Epidermal melanocyte (primary cell): Measurements from ENCODE around the gene MCTP2.

Source experiments
- DNase-seq: peaks from one replicate; pipeline ENCODE4 v3.0.0; 2011; ENCODE audit warnings: low spot score; ENCODE audit not compliant: insufficient read length

Gene MCTP2

DNA sequence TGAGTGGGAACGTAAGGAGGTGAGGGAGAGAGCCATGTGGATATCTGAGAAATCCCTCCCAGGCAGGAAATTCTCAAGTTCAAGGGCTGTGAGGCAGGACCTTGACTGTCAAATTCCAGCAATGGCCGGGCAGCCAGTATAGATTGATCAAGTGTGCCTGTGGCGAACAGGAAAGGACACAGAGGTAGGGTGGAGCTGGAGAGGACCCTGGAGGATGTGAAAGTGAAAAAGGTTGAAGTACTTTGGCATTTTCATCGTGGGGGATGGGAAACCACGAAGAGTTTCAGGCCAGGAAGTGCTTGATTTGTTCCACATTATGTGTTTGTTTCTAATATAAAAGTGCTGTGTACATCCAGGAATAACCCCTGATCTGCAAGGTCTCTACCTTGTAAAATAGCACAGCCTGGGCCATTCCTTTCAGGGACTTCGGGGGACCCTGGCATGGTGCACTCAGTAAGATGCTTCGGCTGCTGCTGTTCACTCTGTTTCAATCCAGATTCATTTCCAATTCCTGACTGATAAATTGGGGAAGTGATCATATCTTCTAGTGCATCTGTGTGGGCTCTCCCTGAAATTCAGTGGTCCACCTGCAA is 156.6 kb downstream of the MCTP2 start:
- no peak for DNase-seq

DNA sequence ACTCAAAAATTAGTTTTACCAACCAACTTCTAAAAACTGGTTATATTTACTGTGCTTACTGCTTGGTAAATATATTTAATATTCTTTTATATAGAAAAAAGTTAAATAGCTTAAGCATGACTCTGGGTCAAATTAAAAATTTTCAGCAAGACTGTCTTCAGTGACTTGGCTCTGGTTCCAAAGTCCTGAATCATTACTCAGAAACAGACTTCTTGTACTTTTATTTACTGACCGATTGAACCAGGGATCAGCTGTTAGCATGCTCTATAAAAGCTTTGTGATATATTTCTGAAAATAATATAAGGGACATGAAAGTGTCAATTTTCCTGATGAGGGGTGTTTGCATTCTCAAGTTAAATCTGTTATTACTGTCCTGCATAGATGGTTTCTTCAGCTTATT is 164.3 kb downstream of the MCTP2 start:
- DNase-seq = no peak

DNA sequence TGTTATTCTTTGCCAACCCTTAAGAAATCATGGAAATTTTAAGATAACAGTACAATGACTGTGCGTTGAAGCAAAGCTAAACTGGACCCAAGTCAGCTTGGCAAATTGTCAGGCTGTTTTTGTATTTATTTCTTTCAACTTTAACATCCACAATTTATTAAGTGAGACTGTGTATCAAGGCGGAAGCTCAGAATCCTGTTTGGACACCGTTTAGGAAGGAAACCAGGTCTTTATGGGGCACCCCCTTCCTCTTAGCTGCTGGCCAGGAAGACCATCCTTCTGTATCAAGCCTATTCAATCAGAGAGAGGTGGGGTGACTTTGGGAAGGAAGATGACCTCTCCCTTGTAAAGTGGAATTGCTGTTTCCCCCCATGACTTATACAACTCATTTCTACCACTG is 166.0 kb downstream of the MCTP2 start:
- no peak for DNase-seq

DNA sequence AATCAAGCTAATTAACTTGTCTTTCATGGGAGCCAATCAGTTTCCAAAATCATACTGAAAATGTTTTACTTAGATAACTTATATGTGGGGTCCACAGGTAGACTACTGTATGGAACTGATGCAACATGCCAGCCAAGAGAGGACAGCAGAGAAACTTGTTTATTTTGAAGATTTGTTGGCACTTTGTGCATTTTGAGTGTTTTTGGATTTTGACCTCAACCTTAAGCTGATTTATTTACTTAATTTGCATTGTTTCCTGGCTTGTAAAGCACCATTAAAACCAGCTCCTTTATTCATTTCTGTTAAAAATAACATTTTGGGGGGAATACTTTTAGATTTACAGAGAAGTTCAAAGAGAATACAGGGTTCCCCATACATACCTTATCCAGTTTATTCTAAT is 166.6 kb downstream of the MCTP2 start:
- no peak for DNase-seq

DNA sequence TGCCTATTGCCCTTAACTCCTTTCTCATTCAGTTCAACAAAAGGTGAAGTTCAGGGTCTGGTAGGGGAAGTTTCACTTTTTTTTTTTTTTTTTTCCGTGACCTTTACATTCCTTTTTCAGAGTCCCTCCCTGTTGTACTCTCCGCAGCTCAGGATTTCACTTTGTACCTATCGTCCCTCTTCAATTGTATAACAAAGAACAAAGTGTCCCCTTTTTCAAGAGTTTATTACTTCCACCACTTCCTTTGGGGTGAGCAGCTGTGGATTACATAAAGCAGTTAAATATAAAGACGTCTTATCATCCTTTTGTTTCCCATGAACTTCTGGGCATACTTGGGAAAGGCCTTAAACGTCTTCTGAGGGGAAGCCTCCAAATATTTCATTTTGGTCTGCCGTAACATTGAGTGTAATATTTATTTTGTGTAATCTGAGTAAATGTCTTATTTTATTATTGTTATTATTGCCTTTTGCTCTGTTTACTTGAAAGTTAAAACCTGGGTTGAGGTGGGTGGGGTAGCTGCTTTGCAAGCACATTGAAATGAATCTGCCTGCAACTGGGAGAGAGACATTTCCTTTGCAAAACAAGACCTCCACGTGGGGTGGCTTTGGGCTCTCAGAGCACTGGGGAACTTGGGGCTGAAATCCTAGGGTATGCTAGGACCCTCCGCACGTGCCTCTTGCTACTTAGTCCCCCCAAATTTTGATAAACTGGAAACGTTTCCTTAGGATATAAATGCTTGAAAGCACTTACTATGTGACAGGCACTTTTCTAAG is 169.4 kb downstream of the MCTP2 start:
- no peak for DNase-seq

DNA sequence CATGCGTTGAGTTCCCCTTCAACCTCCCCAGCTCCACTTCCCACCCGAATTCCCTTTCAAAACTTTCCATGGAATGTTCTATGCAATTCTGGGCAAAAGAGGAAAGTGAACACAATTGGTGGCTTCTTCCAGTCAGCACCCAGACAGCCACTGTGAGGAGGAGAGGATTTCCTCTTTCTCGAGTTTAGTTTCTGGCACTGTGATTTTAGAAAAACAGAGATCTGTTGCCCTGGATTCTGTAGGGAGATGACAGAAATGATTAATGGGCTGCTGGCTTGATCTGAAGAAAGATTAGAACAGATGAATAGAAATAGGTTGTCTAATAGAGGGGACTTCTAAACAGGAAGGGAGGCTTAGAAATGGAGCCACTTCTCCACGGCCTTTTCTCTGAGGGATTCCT is 172.0 kb downstream of the MCTP2 start:
- DNase-seq = no peak

DNA sequence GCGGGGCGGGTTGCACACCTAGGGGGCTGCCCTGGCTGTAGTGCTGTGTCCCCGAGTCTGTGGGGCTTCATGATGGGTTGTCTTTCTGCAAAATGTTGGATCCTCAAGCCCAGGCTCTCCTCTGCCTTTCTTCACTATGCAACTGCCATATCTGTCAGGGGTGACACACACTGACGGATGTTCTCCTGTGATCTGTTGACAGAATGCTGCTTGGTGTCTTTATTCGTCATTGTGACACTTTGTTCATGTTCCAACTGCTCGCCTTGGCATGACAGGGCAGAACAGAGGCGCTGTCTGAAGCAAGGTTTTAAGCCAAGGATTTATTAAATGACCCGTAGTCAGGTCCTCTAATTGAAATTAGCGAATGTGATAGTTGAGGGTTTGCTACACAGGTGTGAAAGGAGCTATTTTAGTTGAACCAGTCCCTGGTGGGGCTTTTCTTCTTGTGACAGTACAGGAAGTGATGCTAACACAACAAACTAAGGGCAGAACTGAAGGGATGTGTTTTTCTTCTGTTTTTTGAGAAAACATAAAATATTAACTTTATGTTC is 173.4 kb downstream of the MCTP2 start:
- DNase-seq = no peak

DNA sequence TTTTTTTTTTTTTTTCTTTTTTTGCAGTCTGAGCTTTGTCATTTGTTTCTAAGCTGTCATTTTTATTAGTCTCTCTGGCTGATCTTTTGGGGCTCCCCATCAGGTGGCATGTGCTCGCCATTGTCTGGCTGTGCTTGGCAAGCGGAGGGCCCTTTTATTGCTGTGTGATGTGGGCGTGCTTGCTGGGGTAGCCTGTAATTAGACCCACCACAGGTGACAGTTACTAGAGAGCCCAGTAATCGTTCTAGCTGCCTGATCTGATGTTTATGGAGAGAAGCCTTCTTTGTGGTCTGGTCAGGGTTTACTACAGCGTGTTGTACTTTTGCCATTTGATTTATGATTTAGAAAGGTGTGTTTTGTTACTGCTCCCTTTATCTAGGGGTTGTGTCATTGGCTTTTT is 179.9 kb downstream of the MCTP2 start:
- no peak for DNase-seq

DNA sequence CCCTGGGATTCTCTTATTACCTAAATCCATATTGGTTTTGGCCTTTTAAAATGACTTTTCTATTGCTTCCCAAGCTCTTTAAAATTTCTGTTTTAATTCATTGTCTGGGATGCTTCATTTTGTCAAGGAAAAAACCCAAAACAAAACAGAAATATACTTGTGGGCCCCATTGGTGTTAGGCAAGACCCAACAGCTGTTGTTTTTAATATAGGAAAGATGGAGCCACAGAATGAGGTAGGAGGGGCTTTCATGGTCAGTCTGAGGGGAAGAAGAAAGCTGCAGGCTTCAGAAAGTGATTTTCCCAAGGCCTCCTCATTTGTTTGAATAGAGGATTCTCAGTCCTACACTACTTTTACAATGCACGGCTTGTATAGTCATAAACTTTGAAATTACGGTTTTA is 180.5 kb downstream of the MCTP2 start:
- DNase-seq = no peak

DNA sequence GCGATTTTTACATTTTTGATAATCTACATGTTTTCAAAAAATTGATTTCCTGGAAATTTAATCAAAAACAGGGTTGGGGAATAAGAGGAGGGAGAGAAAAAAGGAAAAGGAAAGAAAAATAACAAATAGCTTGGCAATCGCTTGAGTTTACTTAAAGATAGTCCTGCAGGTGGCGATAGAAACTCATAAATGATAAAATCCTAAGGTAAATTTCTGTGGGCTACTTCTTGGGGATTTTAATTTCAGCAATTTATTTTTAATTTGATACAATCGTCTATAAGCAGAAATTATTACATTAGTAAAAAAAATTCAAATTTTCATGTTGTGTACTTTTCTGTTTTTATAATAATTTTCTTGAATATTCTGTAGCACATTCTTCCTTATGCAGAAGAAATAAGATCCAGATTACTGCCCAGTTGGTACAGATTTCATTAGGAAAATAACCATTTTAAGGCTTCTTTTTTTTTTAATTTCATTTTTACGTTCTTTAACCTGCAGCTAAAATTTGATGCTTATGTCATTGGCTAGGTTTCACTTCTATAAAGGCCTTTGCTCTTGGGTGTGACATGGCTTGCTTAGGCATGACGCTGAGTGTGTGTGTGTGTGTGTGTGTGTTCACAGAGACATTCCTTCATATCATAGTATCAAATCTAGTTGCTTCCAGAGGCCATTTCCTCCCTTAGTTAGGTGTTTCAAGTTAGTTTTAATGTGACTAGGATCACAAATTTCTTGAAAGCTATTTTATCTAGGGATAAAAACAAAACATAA is 181.8 kb downstream of the MCTP2 start:
- no peak for DNase-seq

DNA sequence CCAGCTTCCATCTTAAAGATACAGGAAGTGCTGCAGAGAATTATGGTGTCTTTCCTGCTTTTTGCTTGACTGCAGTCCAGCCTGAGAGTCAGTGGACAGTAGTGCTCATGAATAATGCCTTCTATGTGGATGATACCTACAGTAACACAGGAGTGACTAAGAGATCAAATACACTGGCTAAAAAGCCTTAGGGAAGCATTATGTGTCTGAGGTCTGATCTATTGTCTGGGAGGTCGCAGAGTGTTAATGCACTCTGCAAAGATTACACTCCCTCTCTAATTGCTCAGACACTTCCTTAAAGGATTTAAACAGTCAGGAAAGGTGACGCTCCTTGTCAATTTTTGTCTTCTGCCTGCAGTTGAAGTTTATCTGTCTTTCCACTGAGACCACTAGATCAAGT is 183.6 kb downstream of the MCTP2 start:
- no peak for DNase-seq

DNA sequence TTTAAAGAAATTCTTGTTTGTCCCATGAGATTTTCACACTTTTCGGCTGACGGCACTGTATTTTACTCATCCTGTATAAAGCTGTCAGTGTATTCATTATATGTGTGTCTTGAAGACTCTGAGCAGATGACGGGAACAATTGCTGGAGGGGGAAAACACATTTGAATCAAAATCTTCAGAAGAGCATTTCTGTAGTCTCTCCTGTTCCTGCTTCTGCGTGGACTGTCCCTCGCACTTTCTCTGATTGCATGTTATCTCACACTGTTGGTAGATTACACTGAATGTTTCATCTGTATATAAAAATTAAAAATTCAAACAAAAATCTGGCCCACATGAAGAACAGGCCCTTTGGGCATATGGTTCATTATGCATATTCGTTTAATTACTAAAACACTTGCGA is 184.9 kb downstream of the MCTP2 start:
- DNase-seq = no peak

DNA sequence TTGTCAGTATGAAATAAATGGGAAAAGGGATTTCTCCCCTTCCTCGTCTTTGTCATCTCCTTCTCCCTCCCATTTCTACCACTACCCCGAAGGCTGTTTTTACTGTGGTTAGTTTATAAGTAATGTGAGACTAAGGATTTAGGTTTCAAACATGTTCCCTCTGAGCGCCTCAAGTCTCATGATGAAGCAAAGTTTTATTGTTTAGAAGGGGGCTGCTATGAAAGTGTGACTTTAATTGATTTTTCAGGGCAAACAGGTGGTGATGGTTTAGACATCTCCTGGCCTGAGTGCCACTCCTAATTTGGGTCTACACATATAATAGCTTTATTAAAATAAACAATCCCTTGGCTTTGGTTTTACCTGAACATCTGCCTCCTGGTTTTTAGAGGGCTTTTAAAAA is 185.5 kb downstream of the MCTP2 start:
- no peak for DNase-seq

DNA sequence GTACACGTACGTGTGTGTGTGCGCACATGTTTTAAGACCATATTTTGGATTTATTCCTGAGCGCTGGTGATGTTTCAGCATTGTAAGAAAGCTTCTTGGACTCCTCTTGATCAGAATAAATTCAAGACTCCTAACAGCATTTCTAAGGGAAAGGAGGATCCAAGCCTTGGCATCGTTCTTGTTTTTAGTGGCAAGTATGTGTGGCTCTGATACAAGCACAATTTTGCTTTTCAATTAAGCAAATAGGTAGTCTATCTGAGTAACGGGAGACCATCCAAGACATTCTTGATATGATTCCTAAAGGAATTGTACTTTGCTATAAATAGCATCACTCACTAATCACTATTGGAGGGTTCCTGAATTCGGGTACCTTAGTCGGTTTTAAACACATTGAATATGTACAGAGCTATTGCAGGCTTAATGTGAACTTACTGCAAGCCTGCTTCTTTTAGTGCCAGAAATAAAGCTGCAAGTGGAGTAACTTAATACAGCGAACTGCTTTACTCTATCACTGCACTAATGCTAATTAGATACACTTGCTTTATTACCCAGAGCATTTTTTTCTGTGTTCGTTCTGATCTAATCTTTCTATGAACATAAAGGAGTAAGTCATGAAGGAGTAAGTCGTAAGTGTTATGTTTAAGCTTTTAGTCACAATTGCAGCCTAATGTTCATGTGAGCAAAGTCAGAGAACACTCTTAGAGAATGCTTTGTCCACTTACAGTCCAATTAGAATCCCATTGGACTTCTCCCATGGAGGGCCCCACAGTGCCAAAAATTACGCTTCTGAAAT is 186.3 kb downstream of the MCTP2 start:
- no peak for DNase-seq

DNA sequence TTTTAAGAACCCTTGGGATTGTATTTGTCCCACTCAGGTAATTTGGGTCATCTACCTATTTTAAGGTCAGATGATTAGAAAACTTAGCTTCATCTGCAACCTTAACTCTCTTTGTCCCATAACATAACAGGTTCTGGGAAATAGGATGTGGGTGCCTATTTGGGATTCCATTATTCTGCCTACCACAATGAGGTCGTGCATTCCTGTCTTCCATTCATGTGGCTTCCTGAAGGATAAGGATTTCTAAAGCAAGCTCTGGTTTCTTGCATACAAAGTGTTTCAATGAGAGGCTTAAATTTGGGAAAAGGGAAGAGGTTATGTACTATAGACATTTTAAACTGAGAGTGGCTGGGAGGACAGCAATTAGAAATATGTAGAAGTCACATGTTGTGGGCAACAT is 190.3 kb downstream of the MCTP2 start:
- no peak for DNase-seq

DNA sequence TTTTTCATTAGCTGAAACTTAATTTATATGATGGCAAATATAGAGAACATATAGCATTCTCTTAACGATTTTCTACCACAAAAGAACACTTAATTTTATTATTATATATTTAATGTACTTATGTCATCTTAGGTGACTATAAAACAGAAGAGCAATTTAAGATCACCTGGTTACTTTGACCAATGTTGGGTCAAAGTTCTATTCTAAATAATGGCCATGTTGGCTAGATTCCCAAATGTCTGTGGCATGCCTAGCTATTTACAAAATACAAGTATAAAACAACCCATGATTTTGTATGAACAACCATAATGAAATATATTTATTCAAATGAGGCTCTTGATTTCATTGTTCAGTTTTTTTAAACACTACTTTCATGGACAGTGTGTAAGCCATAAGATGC is 200.9 kb downstream of the MCTP2 start:
- no peak for DNase-seq

DNA sequence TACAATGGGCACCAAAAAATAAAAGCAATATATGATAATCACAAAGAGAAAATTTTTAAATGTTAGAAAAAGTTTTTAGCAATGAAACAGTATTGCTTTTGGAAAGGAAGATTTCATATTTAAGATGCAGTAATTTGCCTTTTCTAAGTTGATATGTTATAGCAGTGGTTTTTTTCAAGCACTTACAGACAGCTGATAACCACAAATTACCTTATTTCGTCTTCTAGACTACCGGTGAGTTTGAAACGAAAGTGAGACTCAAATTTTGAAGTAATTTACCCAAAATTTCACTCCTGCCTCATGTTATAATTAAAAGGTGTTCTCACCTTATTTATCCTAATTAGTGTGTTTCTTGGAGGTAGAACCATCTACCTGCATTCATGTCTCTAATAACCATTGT is 207.8 kb downstream of the MCTP2 start:
- no peak for DNase-seq

DNA sequence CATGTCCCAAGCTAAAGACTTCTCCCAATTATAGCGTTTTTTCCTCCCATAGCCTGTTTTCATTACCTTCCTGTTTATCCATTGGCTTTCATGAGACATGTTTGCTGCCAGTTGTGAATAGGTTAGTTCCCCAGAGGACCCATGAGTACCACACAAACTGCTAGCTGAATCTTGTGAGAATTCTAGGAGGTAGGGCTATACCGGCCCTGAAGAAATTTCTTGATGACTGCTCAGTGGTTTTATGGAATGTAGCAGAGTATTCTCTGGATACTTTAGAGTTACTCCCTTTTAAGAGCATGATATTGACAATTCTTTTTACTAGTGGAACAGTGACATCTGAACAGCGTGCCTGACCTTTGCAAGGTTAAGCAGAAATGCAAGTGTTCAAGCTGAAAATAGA is 210.4 kb downstream of the MCTP2 start:
- DNase-seq = no peak

DNA sequence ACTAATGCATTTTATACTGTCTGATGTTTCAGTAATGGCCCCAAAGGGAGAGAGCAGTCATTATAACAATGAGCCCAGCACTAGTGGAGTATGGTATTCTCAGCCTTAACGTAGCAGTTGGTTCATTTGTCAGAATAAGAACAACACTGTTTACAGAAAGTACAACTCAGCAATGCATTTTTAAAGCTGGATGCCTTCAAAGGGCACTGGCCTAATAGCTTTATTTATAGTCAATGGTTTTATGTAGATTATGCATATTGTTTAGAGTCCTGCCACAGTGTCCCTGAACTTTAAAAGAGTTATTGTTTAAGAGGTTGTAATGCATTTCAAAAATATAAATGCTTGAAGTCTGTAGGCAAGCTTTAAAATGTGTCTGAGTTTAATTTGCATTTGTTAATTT is 211.1 kb downstream of the MCTP2 start:
- DNase-seq = no peak

DNA sequence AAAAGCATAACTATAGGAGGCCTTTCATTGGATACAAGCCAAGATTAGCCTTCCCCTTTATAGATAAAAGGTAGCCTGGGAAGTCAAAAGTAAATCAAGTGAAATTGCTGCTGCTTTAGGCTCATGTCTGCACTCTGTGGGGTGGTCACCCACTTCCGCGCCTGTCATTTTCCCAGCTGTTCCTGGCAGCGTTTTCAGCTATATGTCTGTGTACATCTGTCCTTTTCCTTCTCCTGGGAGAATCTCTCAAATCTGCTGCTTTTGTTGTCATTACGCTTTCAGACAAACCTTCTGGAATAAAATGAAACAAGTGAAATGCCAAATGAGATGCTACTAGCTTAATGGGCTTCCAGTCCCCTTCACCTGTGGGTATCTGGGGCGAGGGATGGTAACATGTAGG is 211.8 kb downstream of the MCTP2 start:
- no peak for DNase-seq

DNA sequence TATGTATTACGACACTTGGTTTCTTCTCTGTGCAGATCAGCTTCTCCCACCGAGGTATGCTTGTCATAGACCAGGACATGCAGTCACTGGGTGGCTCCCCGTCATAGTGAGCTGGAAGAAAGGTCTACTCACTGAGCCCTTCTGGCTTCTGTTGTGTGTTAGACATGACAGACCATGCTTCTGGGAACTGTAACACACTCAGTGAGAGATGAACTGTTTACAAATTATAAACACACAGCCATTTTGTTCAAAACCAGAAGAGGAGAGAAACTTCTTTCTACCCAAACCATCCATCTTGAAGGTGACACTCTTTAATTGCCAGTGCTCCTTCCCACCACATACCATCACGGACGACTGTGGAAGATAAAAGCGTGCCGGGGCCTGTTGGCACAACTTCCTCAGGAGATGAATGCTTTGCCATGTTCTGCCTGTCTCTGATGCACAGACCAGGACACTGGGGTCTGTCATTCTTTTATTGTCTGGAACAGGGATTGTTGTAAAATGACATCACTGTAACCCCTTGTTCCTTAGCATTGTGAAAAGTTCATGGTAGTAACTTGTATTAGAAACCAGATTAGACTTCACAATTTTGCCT is 214.3 kb downstream of the MCTP2 start:
- no peak for DNase-seq
